ENCODE measurements around the gene TMEM81.

TMEM81 gene

GRCh38 chr1:205075642-205076155 is 8.6 kb downstream of the TMEM81 start:
- Histone ChIP-seq H3K4me1 (ENCODE audit: control insufficient read depth, insufficient read depth, low read length) (no peaks in the 10 kb centered on the region), H3K27me3 (ENCODE audit: control insufficient read depth, insufficient read depth, low read length) (no peaks in the 10 kb centered on the region)

GRCh38 chr1:205074513-205074912 is 9.7 kb downstream of the TMEM81 start:
- no peak overlapping the region for H3K9ac ChIP-seq (ENCODE audit: low read depth, low read length)
- no peak overlapping the region for H3K4me3 ChIP-seq (ENCODE audit: low read depth, low read length)
- no peaks in the 10 kb centered on the region for H3K36me3 ChIP-seq (ENCODE audit: control insufficient read depth, insufficient read depth, low read length)
- no peaks in the 10 kb centered on the region for H3K4me1 ChIP-seq (ENCODE audit: control insufficient read depth, insufficient read depth, low read length)
- no peaks in the 10 kb centered on the region for H3K27me3 ChIP-seq (ENCODE audit: control insufficient read depth, insufficient read depth, low read length)
- H3K9me3 ChIP-seq (ENCODE audit: control insufficient read depth, insufficient read depth, low read length), result no peaks in the 10 kb centered on the region

More at GRCh38 chr1:205075642-205076155, 8.6 kb downstream of the TMEM81 start:
- Histone ChIP-seq H3K9ac (ENCODE audit: low read depth, low read length) (no peak overlapping the region), H3K36me3 (ENCODE audit: control insufficient read depth, insufficient read depth, low read length) (no peaks in the 10 kb centered on the region), H3K4me3 (ENCODE audit: low read depth, low read length) (no peak overlapping the region), H3K9me3 (ENCODE audit: control insufficient read depth, insufficient read depth, low read length) (no peaks in the 10 kb centered on the region)

DNA sequence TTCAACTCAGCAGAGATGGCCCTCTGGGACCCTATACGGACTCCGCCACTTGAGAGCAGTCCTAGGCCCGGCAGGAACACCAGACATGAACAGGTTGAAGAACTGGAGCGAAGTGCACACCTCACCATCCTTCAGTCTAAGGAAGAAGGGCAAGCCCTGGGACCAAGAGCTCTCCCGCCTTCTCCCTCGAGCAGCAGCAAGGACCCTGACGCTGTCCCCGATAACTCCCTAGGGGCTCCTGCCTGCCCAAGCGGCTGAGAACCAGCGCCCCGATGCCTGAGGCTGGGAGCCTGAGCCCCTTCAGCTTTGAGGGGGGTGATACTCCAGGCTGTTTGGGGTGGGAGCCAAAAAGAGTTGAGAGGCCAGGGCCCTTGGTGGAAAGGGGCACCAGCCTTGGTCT is 10.2 kb downstream of the TMEM81 start:
- Histone ChIP-seq H3K27me3 (ENCODE audit: control insufficient read depth, insufficient read depth, low read length) (no peaks in the 10 kb centered on the region), H3K9ac (ENCODE audit: low read depth, low read length) (no peak overlapping the region), H3K36me3 (ENCODE audit: control insufficient read depth, insufficient read depth, low read length) (no peaks in the 10 kb centered on the region), H3K4me3 (ENCODE audit: low read depth, low read length) (no peak overlapping the region), H3K4me1 (ENCODE audit: control insufficient read depth, insufficient read depth, low read length) (no peaks in the 10 kb centered on the region), H3K9me3 (ENCODE audit: control insufficient read depth, insufficient read depth, low read length) (no peaks in the 10 kb centered on the region)

GRCh38 chr1:205073511-205073910 is 10.7 kb downstream of the TMEM81 start:
- Histone ChIP-seq H3K9ac (ENCODE audit: low read depth, low read length) (no peak overlapping the region), H3K9me3 (ENCODE audit: control insufficient read depth, insufficient read depth, low read length) (no peaks in the 10 kb centered on the region), H3K4me1 (ENCODE audit: control insufficient read depth, insufficient read depth, low read length) (no peaks in the 10 kb centered on the region), H3K27me3 (ENCODE audit: control insufficient read depth, insufficient read depth, low read length) (no peaks in the 10 kb centered on the region), H3K36me3 (ENCODE audit: control insufficient read depth, insufficient read depth, low read length) (no peaks in the 10 kb centered on the region), H3K4me3 (ENCODE audit: low read depth, low read length) (no peak overlapping the region)

GRCh38 chr1:205072881-205073280 is 11.4 kb downstream of the TMEM81 start:
- Histone ChIP-seq H3K4me3 (ENCODE audit: low read depth, low read length) (no peak overlapping the region), H3K9ac (ENCODE audit: low read depth, low read length) (no peak overlapping the region), H3K9me3 (ENCODE audit: control insufficient read depth, insufficient read depth, low read length) (no peaks in the 10 kb centered on the region), H3K4me1 (ENCODE audit: control insufficient read depth, insufficient read depth, low read length) (no peaks in the 10 kb centered on the region), H3K36me3 (ENCODE audit: control insufficient read depth, insufficient read depth, low read length) (no peaks in the 10 kb centered on the region), H3K27me3 (ENCODE audit: control insufficient read depth, insufficient read depth, low read length) (no peaks in the 10 kb centered on the region)

DNA sequence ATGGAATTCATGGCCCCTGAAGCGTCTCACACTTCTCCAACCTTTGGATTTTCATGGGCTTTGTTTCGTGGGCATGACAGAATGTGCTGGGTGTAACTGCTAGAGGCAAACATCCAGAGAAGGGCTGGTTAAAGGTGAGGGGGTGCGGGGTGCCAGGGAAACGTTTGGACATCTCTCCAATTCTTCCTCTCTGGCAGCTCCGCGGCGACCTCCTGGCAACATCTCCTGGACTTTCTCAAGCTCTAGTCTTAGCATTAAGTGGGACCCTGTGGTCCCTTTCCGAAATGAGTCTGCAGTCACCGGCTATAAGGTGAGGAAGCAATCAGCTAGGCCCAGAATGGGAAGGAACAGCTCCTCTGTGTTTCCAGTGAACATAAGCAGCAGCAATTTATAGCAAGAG is 12.0 kb downstream of the TMEM81 start:
- H3K4me3 ChIP-seq (ENCODE audit: low read depth, low read length), result no peak overlapping the region
- no peaks in the 10 kb centered on the region for H3K27me3 ChIP-seq (ENCODE audit: control insufficient read depth, insufficient read depth, low read length)
- no peaks in the 10 kb centered on the region for H3K9me3 ChIP-seq (ENCODE audit: control insufficient read depth, insufficient read depth, low read length)
- no peak overlapping the region for H3K9ac ChIP-seq (ENCODE audit: low read depth, low read length)
- H3K4me1 ChIP-seq (ENCODE audit: control insufficient read depth, insufficient read depth, low read length), result no peaks in the 10 kb centered on the region
- H3K36me3 ChIP-seq (ENCODE audit: control insufficient read depth, insufficient read depth, low read length), result no peaks in the 10 kb centered on the region

GRCh38 chr1:205071801-205072200 is 12.5 kb downstream of the TMEM81 start:
- no peak overlapping the region for H3K4me3 ChIP-seq (ENCODE audit: low read depth, low read length)
- H3K36me3 ChIP-seq (ENCODE audit: control insufficient read depth, insufficient read depth, low read length), result no peaks in the 10 kb centered on the region
- H3K9me3 ChIP-seq (ENCODE audit: control insufficient read depth, insufficient read depth, low read length), result no peaks in the 10 kb centered on the region
- H3K9ac ChIP-seq (ENCODE audit: low read depth, low read length), result no peak overlapping the region
- no peaks in the 10 kb centered on the region for H3K27me3 ChIP-seq (ENCODE audit: control insufficient read depth, insufficient read depth, low read length)
- H3K4me1 ChIP-seq (ENCODE audit: control insufficient read depth, insufficient read depth, low read length), result no peaks in the 10 kb centered on the region

GRCh38 chr1:205071028-205071409 is 13.2 kb downstream of the TMEM81 start:
- Histone ChIP-seq H3K27me3 (ENCODE audit: control insufficient read depth, insufficient read depth, low read length) (no peaks in the 10 kb centered on the region), H3K4me1 (ENCODE audit: control insufficient read depth, insufficient read depth, low read length) (no peaks in the 10 kb centered on the region), H3K36me3 (ENCODE audit: control insufficient read depth, insufficient read depth, low read length) (no peaks in the 10 kb centered on the region), H3K4me3 (ENCODE audit: low read depth, low read length) (no peak overlapping the region), H3K9ac (ENCODE audit: low read depth, low read length) (no peak overlapping the region), H3K9me3 (ENCODE audit: control insufficient read depth, insufficient read depth, low read length) (no peaks in the 10 kb centered on the region)

- H3K4me1 ChIP-seq (ENCODE audit: control insufficient read depth, insufficient read depth, low read length), result no peaks in the 10 kb centered on the region
- H3K4me3 ChIP-seq (ENCODE audit: low read depth, low read length), result no peak overlapping the region
- no peaks in the 10 kb centered on the region for H3K36me3 ChIP-seq (ENCODE audit: control insufficient read depth, insufficient read depth, low read length)
- no peaks in the 10 kb centered on the region for H3K9me3 ChIP-seq (ENCODE audit: control insufficient read depth, insufficient read depth, low read length)
- H3K9ac ChIP-seq (ENCODE audit: low read depth, low read length), result no peak overlapping the region
- no peaks in the 10 kb centered on the region for H3K27me3 ChIP-seq (ENCODE audit: control insufficient read depth, insufficient read depth, low read length)
Measured at GRCh38 chr1:205069371-205070125, 14.7 kb downstream of the TMEM81 start.

- H3K9ac ChIP-seq (ENCODE audit: low read depth, low read length), result no peak overlapping the region
- H3K4me3 ChIP-seq (ENCODE audit: low read depth, low read length), result no peak overlapping the region
- H3K9me3 ChIP-seq (ENCODE audit: control insufficient read depth, insufficient read depth, low read length), result no peaks in the 10 kb centered on the region
- H3K4me1 ChIP-seq (ENCODE audit: control insufficient read depth, insufficient read depth, low read length), result no peaks in the 10 kb centered on the region
- H3K27me3 ChIP-seq (ENCODE audit: control insufficient read depth, insufficient read depth, low read length), result no peaks in the 10 kb centered on the region
- no peaks in the 10 kb centered on the region for H3K36me3 ChIP-seq (ENCODE audit: control insufficient read depth, insufficient read depth, low read length)
Measured at GRCh38 chr1:205068457-205069040, 15.7 kb downstream of the TMEM81 start.

DNA sequence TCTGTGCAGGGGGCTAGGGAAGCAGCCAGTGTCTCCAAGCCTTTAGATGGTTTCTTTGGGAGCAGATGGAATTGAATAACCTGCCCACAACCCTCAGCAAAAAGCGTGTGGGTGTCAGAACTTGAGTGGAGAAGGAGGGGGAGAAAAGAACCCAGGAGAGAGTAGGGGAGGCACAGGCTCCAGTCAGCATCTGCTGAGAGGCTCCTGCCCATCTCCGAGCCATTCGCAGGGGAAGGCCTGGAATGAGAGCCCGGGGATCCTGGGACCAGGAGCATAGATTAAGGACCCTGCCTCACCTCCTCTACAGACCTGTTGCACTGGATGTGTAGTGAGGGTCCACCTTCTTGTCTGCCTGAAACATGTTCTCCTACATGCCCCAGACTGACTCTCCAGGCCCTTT is 16.3 kb downstream of the TMEM81 start:
- no peak overlapping the region for H3K9ac ChIP-seq (ENCODE audit: low read depth, low read length)
- H3K4me3 ChIP-seq (ENCODE audit: low read depth, low read length), result no peak overlapping the region
- no peaks in the 10 kb centered on the region for H3K4me1 ChIP-seq (ENCODE audit: control insufficient read depth, insufficient read depth, low read length)
- H3K9me3 ChIP-seq (ENCODE audit: control insufficient read depth, insufficient read depth, low read length), result no peaks in the 10 kb centered on the region
- H3K27me3 ChIP-seq (ENCODE audit: control insufficient read depth, insufficient read depth, low read length), result no peaks in the 10 kb centered on the region
- H3K36me3 ChIP-seq (ENCODE audit: control insufficient read depth, insufficient read depth, low read length), result no peaks in the 10 kb centered on the region

GRCh38 chr1:205067031-205067430 is 17.2 kb downstream of the TMEM81 start:
- no peak overlapping the region for H3K4me3 ChIP-seq (ENCODE audit: low read depth, low read length)
- H3K36me3 ChIP-seq (ENCODE audit: control insufficient read depth, insufficient read depth, low read length), result no peaks in the 10 kb centered on the region
- peaks cover under 1% of the 10 kb centered on the region for H3K4me1 ChIP-seq (ENCODE audit: control insufficient read depth, insufficient read depth, low read length)
- H3K9ac ChIP-seq (ENCODE audit: low read depth, low read length), result no peak overlapping the region
- H3K9me3 ChIP-seq (ENCODE audit: control insufficient read depth, insufficient read depth, low read length), result no peaks in the 10 kb centered on the region
- no peaks in the 10 kb centered on the region for H3K27me3 ChIP-seq (ENCODE audit: control insufficient read depth, insufficient read depth, low read length)
